Hematopoietic multipotent progenitor cell treated with erythropoietin and hydrocortisone succinate and interleukin-3 and kit ligand, for 17 days (in vitro differentiated cells): ENCODE measurements around the gene DGCR2.
"Not testable (repeated sequence)": the region's sequence is repeated elsewhere in the genome, so short reads cannot be mapped to it uniquely, and the experiment has no call there.

Experiments used
- DNase-seq: peaks from one replicate; pipeline ENCODE4 v3.0.0-alpha.2; 2015; ENCODE audit warnings: low spot score

DGCR2 gene

GRCh38 chr22:19003508-19003907, 118.7 kb downstream of the DGCR2 start:
- DNase-seq = no peak

- no peak for DNase-seq
Measured at GRCh38 chr22:19002684-19003038, 119.6 kb downstream of the DGCR2 start.

GRCh38 chr22:19001204-19001603, 121.0 kb downstream of the DGCR2 start:
- no peak for DNase-seq

GRCh38 chr22:19000106-19000505, 122.1 kb downstream of the DGCR2 start:
- not testable (repeated sequence) for DNase-seq

GRCh38 chr22:18999416-18999815, 122.8 kb downstream of the DGCR2 start:
- no peak for DNase-seq

- no peak for DNase-seq
Measured at GRCh38 chr22:18999008-18999407, 123.2 kb downstream of the DGCR2 start.

- DNase-seq = no peak
Measured at GRCh38 chr22:18997925-18998315, 124.3 kb downstream of the DGCR2 start.

GRCh38 chr22:18997306-18997924, 124.8 kb downstream of the DGCR2 start:
- no peak for DNase-seq

- DNase-seq = no peak
Measured at GRCh38 chr22:18996376-18996900, 125.8 kb downstream of the DGCR2 start.

- DNase-seq = no peak
Measured at GRCh38 chr22:18995327-18995711, 126.9 kb downstream of the DGCR2 start.

- no peak for DNase-seq
Measured at GRCh38 chr22:18994701-18995326, 127.4 kb downstream of the DGCR2 start.

GRCh38 chr22:18994056-18994455, 128.2 kb downstream of the DGCR2 start:
- no peak for DNase-seq

- DNase-seq = no peak
Measured at GRCh38 chr22:18992543-18993198, 129.5 kb downstream of the DGCR2 start.

- DNase-seq = no peak
Measured at GRCh38 chr22:18991821-18992442, 130.3 kb downstream of the DGCR2 start.

GRCh38 chr22:18991138-18991432, 131.1 kb downstream of the DGCR2 start:
- DNase-seq = no peak

- DNase-seq = no peak
Measured at GRCh38 chr22:18990355-18991137, 131.7 kb downstream of the DGCR2 start.

GRCh38 chr22:18988958-18989357, 133.3 kb downstream of the DGCR2 start:
- no peak for DNase-seq

- no peak for DNase-seq
Measured at GRCh38 chr22:18987765-18988164, 134.4 kb downstream of the DGCR2 start.

- DNase-seq = not testable (repeated sequence)
Measured at GRCh38 chr22:18987114-18987513, 135.1 kb downstream of the DGCR2 start.
